Panc1 (cell line): Measurements from ENCODE around the gene SNTA1. TPM values are rescaled to one million over a fixed set of nuclear protein-coding genes. Genes with fewer than 3 reads are reported as not detected.

Experiments used
- ATAC-seq: fragments of 200-7000 bp; cut with Tn5 transposase; 2 replicates; pipeline ENCODE4 v1.9.1; 2020; ENCODE audit warnings: mild to moderate bottlenecking, moderate library complexity
- BruUV-seq: library from RNA; stranded (reverse); fragments of 400-500 nt; replicated peaks from 2 replicates; lab custom pipeline; 2021; lab: Mats Ljungman, UMichigan
- CTCF ChIA-PET: fragments of 300-600 bp; sonication (Branson Sonifier 250); formaldehyde crosslinking; loops from one replicate; lab custom pipeline; 2022; ENCODE audit warnings: antibody characterized with exemption; lab: Charles Lee
- POLR2A ChIA-PET: fragments of 300-600 bp; sonication (Branson Sonifier 250); formaldehyde crosslinking; loops from one replicate; lab custom pipeline; 2022; ENCODE audit warnings: antibody characterized with exemption; lab: Charles Lee
- DNase-seq: peaks from one replicate; pipeline ENCODE4 v3.0.0-alpha.2; 2010; ENCODE audit warnings: low read depth, low spot score
- H3K27ac ChIP-seq: 2 replicates; pipeline ENCODE4 v1.5.1; 2011; ENCODE audit warnings: mild to moderate bottlenecking, low read length, inconsistent platforms
- H3K27me3 ChIP-seq: fragments of 200-500 bp; sonication (Bioruptor generic); 2 replicates; pipeline ENCODE4 v1.6.0; 2014; ENCODE audit warnings: low read length, inconsistent platforms; ENCODE audit not compliant: control insufficient read depth, insufficient read depth
- H3K36me3 ChIP-seq: fragments of 200-500 bp; sonication (Bioruptor generic); 2 replicates; pipeline ENCODE4 v1.5.1; 2014; ENCODE audit warnings: inconsistent platforms, mild to moderate bottlenecking, low read length, moderate library complexity; ENCODE audit not compliant: control insufficient read depth, insufficient read depth
- H3K4me1 ChIP-seq: 2 replicates; pipeline ENCODE4 v1.5.1; 2011; ENCODE audit warnings: inconsistent platforms, mild to moderate bottlenecking, low read length, moderate library complexity; ENCODE audit not compliant: control insufficient read depth, insufficient read depth
- H3K4me3 ChIP-seq, 2 experiments: 2 replicates each; pipeline ENCODE4 v1.5.1; 2011 to 2012; ENCODE audit warnings: low read depth in 2 of 2, low read length in 2 of 2, mild to moderate bottlenecking in 2 of 2, inconsistent platforms in 1 of 2, moderate library complexity in 1 of 2
- H3K9me3 ChIP-seq: fragments of 200-500 bp; sonication (Bioruptor generic); 2 replicates; pipeline ENCODE4 v1.5.1; 2014; ENCODE audit warnings: low read depth, mild to moderate bottlenecking, inconsistent platforms, low read length, moderate library complexity; ENCODE audit not compliant: control insufficient read depth, insufficient read depth
- CTCF ChIP-seq: fragments of 450-650 bp; IDR thresholded peaks from 2 replicates; pipeline ENCODE4 v1.5.1; 2017; ENCODE audit warnings: mild to moderate bottlenecking
- POLR2AphosphoS5 ChIP-seq: IDR thresholded peaks from 2 replicates; pipeline ENCODE4 v1.6.1; 2012; ENCODE audit warnings: mild to moderate bottlenecking, low read depth, low read length, moderate library complexity
- REST ChIP-seq, 2 experiments: IDR thresholded peaks; 2 replicates each; pipeline ENCODE4 v1.6.1; 2011 to 2012; ENCODE audit warnings: low read depth in 2 of 2, control low read depth in 1 of 2, low read length in 1 of 2, mild to moderate bottlenecking in 1 of 2, moderate library complexity in 1 of 2; ENCODE audit not compliant: insufficient read depth in 1 of 2
- SIN3A ChIP-seq: IDR thresholded peaks from 2 replicates; pipeline ENCODE4 v1.6.1; 2012; ENCODE audit warnings: low read depth, mild to moderate bottlenecking, low read length, moderate library complexity, borderline replicate concordance; ENCODE audit not compliant: insufficient read depth
- TCF7L2 ChIP-seq: IDR thresholded peaks from 2 replicates; pipeline ENCODE4 v1.6.1; 2011; ENCODE audit warnings: mild to moderate bottlenecking, low read depth, low read length, inconsistent platforms
- in situ Hi-C: cut with HindIII; loops from 2 replicates; pipeline ENCODE4 v1.10.0; 2016; ENCODE audit warnings: low sequenced_read_pairs, low pct_unique_long_range_greater_than_20kb
- intact Hi-C: fragments of 100-400 bp; cut with micrococcal nuclease; formaldehyde crosslinking; loops from one replicate; pipeline ENCODE4 v1.10.0; 2022; ENCODE audit not compliant: unreplicated experiment
- total RNA-seq: library from RNA; stranded (reverse); gene quantifications from one replicate; pipeline ENCODE4 v1.2.1, GENCODE V29; 2021; ENCODE audit not compliant: unreplicated experiment

The SNTA1 gene
- total RNA-seq, 1 experiment from 2014 or later: 12.0 TPM

GRCh38 chr20:33434434-33434833 is 9.1 kb downstream of the SNTA1 start:
- no TSS peak for BruUV-seq
- ATAC-seq: no peak
- H3K27me3 ChIP-seq: no peaks in the 10 kb centered on the region
- H3K9me3 ChIP-seq: no peaks in the 10 kb centered on the region
- TF ChIP-seq SIN3A (no peak), CTCF (no peak), REST (IDR thresholded peaks at IDR 0.05; ENCODE audit: insufficient read depth in 1 of 2, low read depth in 2 of 2, low read length in 1 of 2) (no peak), POLR2AphosphoS5 (no peak), TCF7L2 (no peak)
- no peak overlapping the region for H3K4me3 ChIP-seq
- POLR2A ChIA-PET: no interaction called here
- H3K27ac ChIP-seq: no peak overlapping the region
- in situ Hi-C loops (no loop called here), intact Hi-C loops (no loop called here)
- no peaks in the 10 kb centered on the region for H3K4me1 ChIP-seq
- H3K36me3 ChIP-seq: no peaks in the 10 kb centered on the region
- CTCF ChIA-PET: no interaction called here
- DNase-seq: no peak

GRCh38 chr20:33433465-33434234 is 9.9 kb downstream of the SNTA1 start:
- H3K36me3 ChIP-seq: no peaks in the 10 kb centered on the region
- CTCF ChIA-PET: no interaction called here
- no peaks in the 10 kb centered on the region for H3K4me1 ChIP-seq
- DNase-seq (no peak), ATAC-seq (no peak)
- H3K27ac ChIP-seq: no peak overlapping the region
- no TSS peak for BruUV-seq
- TF ChIP-seq POLR2AphosphoS5 (no peak), CTCF (no peak), TCF7L2 (no peak)
- POLR2A ChIA-PET: no interaction called here
- H3K27me3 ChIP-seq: no peaks in the 10 kb centered on the region
- H3K9me3 ChIP-seq: no peaks in the 10 kb centered on the region
- H3K4me3 ChIP-seq: no peak overlapping the region
- intact Hi-C loops: no loop called here
- in situ Hi-C loops: no loop called here
